Stimulated activated CD4-positive, alpha-beta T cell treated with anti-CD3 and anti-CD28 coated beads, Interleukin-2, amount 100 ng/mL, for 4 hours (primary cell): Measurements from ENCODE around the gene DIRAS1.
"Not testable (repeated sequence)": the region's sequence is repeated elsewhere in the genome, so short reads cannot be mapped to it uniquely, and the experiment has no call there.

Experiments used
- DNase-seq: peaks from one replicate; pipeline ENCODE4 v3.0.0-alpha.2; 2020; ENCODE audit warnings: low read depth

Gene DIRAS1

DNA sequence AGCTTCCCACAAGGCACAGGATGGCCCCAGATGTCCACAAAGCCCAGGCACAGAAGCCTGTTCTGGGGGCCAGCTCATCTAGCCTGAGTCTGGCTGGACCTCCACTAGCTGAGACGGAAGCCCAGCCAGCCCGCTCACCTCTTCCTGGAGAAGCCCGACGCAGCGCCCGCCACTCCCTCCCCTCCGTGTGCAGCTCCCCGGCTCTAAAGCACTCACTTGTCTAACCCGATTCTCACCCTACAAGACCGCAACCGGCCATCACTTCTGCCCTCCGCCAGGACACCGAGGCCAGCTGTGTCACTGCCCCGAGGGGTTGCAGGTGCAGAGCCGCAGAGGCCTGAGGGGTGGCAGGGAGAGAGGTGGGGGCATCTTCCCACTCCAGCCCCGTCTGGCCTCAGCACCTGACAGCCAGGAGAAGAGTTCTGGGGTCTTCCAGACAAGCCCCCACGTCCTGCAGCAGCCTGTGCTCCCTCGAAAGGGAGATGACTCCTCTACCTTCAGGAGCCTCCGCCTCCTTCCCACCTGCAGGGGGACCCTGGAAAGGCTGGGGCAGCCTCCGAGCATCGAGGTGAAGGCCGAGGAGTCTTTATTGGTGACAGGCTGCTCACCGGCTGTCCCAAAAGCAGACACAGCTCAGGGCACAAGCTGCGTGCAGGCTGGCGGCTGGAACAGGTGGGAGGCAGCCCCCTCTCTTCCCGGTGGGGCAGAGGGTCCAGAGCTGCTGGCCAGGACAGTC lies 5.9 kb upstream of the DIRAS1 start:
- DNase-seq: no peak

DNA sequence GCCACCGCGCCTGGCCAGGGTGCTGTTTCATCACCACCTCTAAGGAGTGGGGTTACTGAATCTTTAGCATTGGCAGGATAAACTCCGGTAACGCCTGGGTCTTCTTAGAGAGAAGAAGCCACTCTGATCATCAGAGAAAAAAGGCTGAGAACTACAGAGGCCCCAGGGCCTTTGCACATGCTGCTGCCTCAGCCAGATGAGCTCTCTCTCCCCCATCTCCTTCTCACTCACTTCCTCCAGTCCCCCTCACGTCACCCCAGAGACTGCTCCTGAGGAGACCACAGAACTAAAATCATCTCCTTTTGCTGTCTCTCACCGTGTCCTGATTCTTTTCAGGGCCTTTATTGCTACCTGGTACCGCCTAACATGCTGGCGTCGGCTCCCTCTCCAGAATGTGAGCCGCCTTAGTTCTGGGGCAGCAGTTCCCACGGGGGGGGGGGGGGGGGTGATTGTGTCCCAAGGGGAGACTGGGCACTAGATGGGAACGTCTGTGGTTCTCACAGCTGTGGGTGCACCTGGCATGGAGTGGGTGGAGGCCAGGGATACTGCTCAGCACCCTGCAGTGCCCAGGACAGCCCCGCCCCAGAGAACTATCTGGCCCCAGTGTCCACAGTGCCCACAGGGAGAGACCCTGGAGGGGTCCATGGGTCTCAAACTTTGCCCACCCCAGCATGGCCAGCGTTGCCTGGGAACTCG lies 5.1 kb upstream of the DIRAS1 start:
- DNase-seq: no peak

DNA sequence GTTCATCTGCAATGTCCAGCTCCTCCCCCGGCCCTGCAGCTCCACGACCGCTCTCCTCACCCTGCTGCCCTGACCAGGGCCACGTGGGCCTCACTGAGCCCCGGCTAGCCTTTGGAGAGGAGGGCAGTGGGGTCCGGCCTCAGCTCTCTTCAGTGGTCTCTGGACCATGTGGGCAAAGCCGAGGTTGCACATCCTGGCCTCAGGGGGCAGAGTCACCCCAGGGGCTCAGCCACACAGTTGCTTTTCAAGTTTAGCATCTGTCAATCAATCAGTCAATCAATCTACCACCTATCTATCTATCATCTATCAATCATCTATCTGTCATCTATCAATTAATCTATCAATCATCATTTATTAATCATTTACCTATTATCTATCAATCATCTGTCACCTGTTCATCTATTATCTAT lies 3.0 kb upstream of the DIRAS1 start:
- no peak for DNase-seq

DNA sequence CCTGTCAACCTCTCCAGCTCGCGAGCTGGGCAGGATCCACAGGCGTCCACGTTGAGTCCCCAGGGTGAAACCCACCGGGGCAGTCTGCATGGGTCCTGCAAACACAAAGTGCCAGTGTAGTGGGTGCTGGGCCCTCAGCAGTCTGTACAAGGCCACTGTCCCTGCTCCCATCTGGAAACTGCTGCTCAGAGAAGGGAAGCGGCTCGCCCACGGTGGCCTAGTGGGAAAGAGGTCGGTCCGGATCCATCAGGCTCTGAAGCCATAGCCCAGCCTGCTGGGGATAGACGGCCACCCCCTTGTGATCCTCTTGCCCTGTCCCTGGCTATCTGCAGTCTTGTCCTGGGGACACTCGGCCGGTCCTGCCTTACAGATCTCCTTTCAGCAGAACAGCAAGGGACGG lies 2.6 kb upstream of the DIRAS1 start:
- no peak for DNase-seq

DNA sequence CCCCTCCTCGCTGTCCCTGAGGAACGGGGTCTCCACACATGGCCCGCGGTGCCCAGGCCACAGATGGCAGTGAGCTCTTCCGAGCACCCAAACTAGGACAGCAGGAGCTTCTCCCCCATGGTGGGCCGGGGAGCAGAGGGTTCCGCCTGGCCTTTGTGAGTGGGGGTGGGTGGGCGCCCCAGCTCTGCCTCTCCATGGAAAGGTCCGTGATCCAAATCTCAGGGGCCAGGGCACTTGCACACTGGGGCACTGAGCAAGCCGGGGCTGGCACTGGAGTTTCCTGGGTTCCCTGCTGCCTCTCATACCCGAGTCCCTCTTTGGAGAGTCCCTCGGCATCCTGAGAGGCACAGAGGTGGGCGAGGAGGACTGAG lies 2.2 kb upstream of the DIRAS1 start:
- no peak for DNase-seq

DNA sequence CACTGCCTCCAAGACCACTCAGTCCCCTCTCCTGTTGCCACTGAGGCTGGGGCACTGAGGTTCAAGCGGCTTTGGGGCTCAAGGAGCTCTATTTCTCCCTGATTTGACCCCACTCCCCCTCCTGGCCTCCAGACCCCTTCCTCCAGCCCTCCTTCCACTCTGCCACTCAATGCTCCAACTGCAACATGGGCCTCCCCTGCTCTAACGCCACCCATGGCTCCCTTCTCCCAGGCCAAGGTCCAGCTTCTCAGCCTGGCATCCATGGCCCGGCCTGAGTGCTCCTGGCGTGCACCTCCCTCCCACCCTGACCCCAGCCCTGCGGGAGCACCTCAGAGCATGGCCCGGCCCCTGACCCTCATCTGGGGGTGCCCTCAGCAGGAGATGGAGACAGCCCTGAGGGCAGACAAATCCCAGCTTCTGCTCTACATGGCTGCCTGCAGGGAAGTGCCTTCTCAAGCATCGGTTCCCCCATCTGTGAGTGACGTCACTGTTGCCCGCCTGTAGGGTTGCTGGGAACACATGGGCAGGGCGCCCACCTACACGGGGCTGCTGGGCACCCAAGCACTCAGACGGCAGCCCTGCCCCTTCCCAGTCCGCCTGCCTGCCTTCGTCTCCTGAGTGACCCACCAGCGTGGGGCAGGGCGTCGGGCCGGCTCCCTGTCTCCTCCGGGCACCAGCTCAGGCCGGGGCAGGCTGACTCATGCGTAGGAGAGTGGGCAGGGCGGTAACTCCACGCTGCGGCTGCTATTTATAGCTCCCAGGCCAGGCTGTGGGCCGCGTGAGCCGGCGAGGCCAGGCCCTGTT lies 1.6 kb upstream of the DIRAS1 start:
- no peak for DNase-seq

DNA sequence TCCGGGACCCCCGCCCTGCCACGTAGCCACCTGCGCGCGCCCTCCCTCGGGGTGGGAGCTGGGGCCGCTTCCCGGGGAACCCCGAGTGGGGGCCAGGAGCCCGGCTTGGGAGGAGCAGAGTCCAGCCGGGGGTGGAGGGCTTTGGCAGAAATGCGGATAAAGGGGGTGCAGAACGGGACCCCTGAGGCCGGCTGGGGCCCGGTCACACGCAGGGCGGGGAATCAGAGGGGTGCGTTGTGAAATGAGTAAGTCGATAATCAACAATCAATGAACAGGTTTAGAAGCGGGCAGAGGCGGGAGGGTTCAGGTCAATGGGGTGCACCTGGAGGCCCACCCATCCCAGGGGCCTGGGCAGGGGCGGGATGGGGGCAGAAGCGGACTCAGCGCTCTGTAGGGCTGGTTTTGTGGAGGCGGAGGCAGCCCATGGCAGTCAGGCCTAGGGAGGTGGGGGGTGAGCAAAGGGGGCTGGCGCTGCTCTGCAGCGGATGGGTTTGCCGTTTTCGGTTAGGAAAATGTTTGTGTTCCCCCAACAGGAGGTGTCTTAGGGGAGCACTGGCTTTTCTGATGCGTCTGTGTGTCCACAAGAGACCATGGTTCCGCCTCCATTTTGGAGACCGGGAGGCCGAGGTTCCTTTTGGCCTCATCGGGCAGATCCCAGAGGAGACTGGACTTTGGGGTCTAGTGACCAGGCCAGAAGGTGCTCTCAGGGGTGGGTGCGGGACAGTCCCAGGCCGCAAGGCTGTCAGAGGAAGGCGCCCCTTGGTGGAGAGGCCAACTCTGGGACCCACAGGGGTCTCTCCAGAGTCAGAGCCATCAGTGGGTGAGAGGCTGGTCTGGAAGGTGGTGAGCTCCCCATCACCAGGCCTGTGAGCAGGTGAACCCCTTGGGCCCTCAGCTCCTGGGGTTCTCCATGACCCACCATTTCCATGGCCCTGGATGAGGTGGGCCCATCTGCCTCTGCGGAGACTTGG lies 683 bp upstream of the DIRAS1 start:
- no peak for DNase-seq

DNA sequence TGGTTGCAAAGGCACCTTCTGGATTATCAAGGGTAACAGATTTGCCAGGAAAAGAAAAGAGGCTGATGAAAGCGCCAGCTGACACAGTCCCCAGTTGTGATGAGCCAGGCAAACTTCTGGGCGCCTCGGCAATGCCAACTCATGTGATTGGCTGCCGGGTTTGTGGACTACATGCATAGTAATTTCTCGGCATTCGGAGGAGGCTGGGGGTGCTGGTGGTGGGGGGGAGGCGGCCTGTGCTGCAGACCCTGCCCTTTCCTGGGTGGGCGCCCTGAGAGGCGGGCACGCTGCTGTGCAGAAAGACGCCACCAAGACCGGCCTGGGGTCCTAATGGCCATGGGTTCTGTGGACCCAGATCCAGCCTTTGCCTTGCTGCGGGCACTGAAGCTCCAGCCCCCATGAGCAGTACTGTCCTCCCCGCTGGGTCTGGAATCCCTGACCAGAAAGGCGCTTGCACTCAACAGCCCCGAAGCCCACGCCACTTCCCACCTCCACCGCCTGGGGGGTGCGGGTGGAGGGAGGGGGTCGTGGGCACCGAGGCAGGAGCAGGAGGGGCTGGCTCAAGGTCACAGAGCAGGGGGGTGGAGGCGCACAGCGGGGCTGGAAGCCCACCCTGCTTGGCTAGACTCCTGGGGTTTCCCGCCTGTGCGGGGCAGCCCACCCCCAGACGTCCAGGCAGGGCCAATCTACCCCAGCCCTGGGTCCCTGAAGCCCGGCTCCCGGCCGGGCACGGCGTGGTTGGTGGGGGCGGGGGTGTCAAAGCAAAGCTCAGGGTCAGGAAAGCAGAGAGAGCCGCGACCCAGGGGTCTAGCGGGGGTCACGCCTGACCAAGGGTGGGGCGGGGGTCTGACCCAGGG lies 1.0 kb downstream of the DIRAS1 start:
- DNase-seq: no peak

DNA sequence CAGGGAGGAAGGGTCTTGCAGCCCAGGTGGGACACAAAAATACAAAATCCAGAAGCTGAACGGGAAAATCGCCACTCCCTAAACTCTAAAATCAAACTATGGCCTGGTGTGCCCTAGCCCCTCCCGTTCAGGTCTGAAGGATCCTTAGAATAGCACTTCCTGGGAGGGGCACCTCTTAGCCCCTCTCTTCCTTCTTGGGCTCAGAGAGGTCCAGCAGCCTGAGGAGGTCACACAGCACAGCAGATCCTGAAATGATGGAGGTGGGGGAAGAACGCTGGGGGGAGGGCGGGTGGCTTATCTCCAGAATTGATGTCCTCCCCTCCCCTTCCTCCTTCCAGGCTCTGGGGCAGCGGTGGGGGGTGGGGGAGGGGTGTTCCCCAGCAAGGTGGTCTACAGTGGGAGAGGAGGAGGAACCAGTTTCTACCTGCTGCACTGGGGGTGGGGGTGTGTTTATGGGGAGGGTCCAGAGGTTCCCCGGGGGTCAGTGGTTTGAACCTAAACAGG lies 1.9 kb downstream of the DIRAS1 start:
- no peak for DNase-seq

DNA sequence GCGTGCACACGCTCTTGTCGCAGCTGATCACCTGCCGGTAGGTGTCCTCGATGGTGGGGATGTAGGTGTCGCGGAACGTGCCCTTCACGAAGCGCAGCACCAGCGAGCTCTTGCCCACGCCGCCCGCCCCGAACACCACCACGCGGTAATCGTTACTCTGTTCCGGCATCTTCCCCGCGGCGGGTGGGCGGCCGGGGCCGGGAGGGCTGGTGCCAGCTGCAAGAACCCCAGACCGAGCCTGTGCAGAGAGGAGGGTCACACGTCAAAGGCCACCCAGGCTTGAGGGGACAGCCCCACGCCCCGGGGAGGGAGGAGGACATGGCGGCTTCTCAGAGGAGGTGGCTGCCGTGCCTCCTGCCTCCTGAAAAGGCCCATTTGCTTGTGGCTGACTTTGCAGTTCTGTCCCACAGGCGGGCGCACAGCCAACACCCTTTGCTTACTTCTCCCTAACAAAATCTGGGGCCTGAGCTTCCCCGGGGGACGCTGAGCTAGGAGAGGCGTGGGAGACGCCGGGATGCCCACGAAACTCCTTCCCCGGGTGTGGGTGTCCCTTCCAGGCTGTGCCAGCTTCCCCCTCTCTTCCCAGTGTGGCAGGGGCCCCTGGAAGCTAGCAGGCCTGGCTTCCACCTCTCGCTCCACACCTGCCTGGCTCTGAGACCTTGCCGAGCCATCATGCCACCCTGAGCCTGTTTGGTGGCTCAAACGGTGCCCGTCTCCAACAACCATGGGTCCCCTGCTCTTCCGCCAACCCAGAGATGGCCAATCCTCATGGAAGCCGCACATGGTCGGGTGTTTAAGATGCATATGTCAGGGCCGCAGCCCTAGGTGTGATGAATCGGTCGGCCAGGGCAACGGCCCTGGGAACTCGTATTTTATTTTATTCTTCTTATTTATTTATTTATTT lies 3.3 kb downstream of the DIRAS1 start:
- no peak for DNase-seq

DNA sequence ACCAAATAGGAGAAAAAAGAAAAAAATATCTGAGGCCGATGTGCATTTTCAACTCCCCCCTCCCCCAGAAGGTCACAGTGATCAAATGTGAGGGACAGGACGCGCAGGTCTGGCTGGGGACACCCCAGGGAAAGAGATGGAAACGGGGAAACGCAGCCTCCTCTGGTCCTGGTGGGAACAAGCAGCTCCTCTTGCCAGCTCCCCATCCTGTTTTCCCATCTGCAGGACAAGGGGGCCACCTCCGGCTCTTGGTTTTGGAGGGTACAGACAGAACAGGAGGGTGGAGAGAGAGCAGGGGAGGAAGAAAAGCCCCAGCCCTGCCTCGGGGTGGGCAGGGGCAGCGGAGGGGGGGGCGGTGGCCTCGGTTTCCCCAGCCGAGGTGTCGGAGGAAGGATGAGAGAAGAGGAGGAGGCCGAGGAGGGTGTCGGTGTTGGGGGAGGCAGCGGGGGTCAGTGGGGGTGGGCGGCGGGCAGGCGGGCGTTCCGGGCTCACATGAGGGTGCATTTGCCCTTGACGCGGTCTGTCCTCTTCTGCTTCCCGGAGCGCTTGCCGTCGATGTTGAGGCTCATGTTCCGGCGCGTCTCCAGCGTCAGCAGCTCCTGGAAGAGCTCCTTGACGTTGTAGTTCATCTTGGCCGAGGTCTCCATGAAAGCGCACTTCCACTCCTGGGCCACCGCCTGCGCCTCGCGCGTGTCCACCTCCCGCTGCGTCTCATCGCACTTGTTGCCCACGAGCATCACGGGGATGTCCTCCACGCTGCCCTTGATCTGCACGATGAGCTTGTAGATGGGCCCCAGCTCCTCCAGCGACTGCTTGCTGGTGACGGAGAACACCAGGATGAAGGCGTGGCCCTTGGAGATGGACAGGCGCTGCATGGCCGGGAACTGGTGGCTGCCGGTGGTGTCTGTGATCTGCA lies 4.2 kb downstream of the DIRAS1 start:
- no peak for DNase-seq

DNA sequence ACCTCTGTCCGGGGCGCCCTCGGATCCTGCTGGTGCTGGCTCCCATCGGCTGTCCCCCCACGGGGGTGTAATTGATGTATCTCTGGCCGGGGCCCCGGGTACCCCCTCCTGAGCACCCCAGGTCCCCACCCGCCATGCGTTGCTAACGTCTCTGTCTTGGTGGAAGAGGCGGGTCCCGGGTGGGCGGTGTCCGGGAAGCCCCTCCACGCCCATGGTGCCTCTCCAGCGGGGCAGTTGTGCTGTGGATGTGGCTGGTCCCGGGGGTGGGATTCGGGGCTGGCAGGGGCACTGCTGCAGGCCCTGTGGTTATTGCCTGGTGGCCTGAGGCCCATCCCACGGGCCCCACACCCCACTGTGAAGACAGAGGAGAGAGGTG lies 4.9 kb downstream of the DIRAS1 start:
- DNase-seq: no peak

DNA sequence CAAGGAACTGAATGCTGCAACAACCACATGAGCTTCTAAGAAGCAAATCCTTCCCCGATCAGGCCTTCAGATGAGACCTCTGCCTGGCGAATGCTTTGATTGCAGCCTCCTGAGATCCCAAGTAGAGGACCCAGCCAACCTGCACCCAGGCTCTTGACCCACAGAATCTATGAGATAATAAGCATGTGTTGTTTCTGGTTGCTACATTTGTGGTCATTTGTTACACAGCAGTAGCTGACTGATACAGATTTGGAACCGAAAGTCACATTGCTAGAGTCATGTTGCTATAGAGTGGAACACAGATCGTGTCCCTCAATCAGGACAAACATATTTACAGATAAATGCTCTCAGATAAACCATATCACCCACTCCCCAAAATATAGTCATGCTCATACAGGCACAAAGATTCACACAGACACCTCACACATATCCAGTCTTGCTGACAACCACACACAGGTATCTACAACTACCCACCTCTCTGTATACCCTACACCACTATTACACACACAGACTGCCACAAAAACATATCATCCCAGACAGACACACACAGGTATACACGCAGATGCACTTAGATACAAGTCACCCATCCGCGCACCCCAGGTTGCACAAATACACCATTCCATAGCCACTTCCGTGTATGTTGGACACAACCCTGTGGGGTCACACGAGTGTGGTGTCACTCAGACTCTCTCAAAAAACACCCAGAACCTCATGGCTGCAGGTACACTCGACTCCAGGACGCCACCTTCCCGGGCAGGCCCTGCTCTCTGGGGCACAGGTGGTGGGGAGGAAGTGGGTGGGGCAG lies 5.5 kb downstream of the DIRAS1 start:
- DNase-seq: no peak

DNA sequence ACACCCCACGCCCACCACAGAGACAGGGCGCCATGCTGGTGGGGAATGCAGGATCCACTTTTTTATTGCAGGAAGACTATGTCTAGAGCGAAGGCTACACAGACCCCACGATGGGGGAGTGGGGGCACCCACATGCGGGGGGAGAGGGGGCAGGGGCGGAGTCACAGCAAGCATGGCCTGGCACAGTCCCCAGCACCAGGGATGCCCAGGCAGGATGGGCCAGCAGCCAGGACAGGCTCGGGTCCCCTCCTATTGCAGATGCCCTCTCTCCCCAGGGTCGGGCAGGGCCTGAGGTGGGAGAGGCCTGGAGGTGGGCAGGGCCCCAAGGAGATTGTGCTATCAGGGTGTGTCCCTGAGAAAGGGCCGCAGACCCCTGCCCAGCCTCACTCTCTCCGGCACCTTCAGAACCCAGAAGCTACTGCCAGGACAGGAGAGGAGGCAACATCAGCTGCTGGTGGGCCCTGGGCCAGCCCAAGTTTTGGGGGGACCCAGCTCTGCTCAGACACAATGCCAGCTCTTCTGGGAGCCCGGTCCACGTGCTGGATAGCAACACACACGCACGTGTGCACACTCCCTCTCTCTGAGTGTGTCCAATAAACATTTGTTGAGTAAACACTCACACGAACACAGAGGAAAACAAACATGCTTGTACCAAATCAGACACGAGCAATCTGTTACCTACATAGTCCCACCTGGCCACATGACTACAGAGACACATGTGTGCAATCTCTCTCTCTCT lies 6.5 kb downstream of the DIRAS1 start:
- no peak for DNase-seq

DNA sequence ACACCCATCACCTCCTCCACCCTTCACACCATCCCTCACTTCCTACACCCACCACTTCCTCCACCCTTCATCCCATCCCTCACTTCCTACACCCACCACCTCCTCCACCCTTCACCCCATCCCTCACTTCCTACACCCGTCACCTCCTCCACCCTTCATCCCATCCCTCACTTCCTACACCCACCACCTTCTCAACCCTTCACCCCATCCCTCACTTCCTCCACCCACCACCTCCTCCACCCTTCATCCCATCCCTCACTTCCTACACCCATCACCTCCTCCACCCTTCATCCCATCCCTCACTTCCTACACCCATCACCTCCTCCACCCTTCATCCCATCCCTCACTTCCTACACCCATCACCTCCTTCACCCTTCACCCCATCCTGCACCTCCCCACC lies 7.1 kb downstream of the DIRAS1 start:
- DNase-seq: not testable (repeated sequence)

DNA sequence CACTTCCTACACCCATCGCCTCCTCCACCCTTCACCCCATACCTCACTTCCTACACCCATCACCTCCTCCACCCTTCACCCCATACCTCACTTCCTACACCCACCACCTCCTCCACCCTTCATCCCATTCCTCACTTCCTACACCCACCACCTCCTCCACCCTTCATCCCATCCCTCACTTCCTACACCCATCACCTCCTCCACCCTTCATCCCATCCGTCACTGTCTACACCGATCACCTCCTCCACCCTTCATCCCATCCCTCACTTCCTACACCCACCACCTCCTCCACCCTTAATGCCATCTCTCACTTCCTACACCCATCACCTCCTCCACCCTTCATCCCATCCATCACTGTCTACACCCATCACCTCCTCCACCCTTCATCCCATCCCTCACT lies 8.0 kb downstream of the DIRAS1 start:
- DNase-seq: not testable (repeated sequence)

DNA sequence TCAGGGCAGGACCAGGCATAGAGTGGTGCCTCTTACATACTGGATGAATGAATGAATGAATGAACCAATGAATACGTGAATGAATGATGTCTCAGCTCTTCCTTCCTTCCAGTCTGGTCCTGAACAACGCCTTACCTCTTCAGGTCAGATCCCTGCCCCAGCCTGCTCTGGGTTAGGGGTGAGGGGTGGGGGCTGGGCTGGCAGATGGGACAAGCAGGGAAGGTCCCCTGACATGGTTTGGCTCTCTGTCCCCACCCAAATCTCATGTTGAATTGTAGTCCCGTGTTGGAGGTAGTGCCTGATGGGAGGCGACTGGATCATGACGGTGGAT lies 9.3 kb downstream of the DIRAS1 start:
- no peak for DNase-seq
